GM12878 (cell line): ENCODE data around the gene SERPINE2. TPM values are rescaled to one million over a fixed set of nuclear protein-coding genes. Genes with fewer than 3 reads are reported as not detected.
A peak's percentile ranks its signal among the peaks of the same experiment; 100 is the strongest.

Experiments used
- ATF3 ChIP-seq: IDR thresholded peaks from 2 replicates; pipeline ENCODE4 v1.6.1; 2011; ENCODE audit warnings: low read depth, mild to moderate bottlenecking, low read length, moderate library complexity, borderline replicate concordance; ENCODE audit errors: extremely low read depth
- CUX1 ChIP-seq: IDR thresholded peaks from 2 replicates; pipeline ENCODE4 v1.6.1; 2012; ENCODE audit warnings: improper control_type of control experiment, low read depth, low read length; ENCODE audit not compliant: insufficient replicate concordance
- DPF2 ChIP-seq: fragments of 450-650 bp; IDR thresholded peaks from 2 replicates; pipeline ENCODE4 v1.6.1; 2017; ENCODE audit warnings: mild to moderate bottlenecking
- EED ChIP-seq: sonication (generic); IDR thresholded peaks from 2 replicates; pipeline ENCODE4 v1.6.1; 2016; ENCODE audit warnings: antibody characterized with exemption, low read depth
- FOXM1 ChIP-seq: IDR thresholded peaks from 2 replicates; pipeline ENCODE4 v1.6.1; 2012; ENCODE audit warnings: low read depth, mild to moderate bottlenecking, inconsistent platforms, low read length, moderate library complexity
- GABPA ChIP-seq: IDR thresholded peaks from 2 replicates; pipeline ENCODE4 v1.6.1; 2014; ENCODE audit warnings: antibody characterized with exemption, low read depth, mild to moderate bottlenecking, inconsistent platforms
- HCFC1 ChIP-seq: fragments of 150-350 bp; IDR thresholded peaks from 2 replicates; pipeline ENCODE4 v1.6.1; 2014; ENCODE audit warnings: low read length
- HDAC6 ChIP-seq: fragments of 200-600 bp; sonication (generic); IDR thresholded peaks from one replicate; pipeline ENCODE4 v1.8.0; 2017; ENCODE audit warnings: antibody characterized with exemption; ENCODE audit not compliant: unreplicated experiment
- IRF4 ChIP-seq: IDR thresholded peaks from 2 replicates; pipeline ENCODE4 v1.6.1; 2011; ENCODE audit warnings: low read depth, low read length
- KDM1A ChIP-seq: fragments of 200-600 bp; sonication (generic); IDR thresholded peaks from 2 replicates; pipeline ENCODE4 v1.6.1; 2016; ENCODE audit warnings: borderline replicate concordance
- MEF2A ChIP-seq: IDR thresholded peaks from 2 replicates; pipeline ENCODE4 v1.6.1; 2011; ENCODE audit warnings: low read depth, mild to moderate bottlenecking, low read length, moderate library complexity; ENCODE audit not compliant: insufficient read depth
- NBN ChIP-seq: fragments of 450-650 bp; IDR thresholded peaks from 2 replicates; pipeline ENCODE4 v1.6.1; 2016
- PBX3 ChIP-seq: IDR thresholded peaks from 2 replicates; pipeline ENCODE4 v1.6.1; 2011; ENCODE audit warnings: mild to moderate bottlenecking, low read depth, low read length, moderate library complexity; ENCODE audit not compliant: insufficient replicate concordance
- PKNOX1 ChIP-seq: fragments of 450-650 bp; IDR thresholded peaks from 2 replicates; pipeline ENCODE4 v1.6.1; 2016; ENCODE audit warnings: mild to moderate bottlenecking
- POU2F2 ChIP-seq: IDR thresholded peaks from 3 replicates; pipeline ENCODE4 v1.6.1; 2011; ENCODE audit warnings: low read depth, mild to moderate bottlenecking, low read length, borderline replicate concordance
- RBBP5 ChIP-seq: fragments of 200-600 bp; sonication (generic); conservative IDR thresholded peaks from 2 replicates; pipeline ENCODE4 v1.6.1; 2016
- RFX5 ChIP-seq: IDR thresholded peaks from 2 replicates; pipeline ENCODE4 v1.6.1; 2011; ENCODE audit warnings: low read depth, low read length, improper control_type of control experiment
- TCF3 ChIP-seq: IDR thresholded peaks from 2 replicates; pipeline ENCODE4 v1.6.1; 2012; ENCODE audit warnings: low read depth, mild to moderate bottlenecking, low read length, borderline replicate concordance; ENCODE audit not compliant: insufficient read depth
- WRNIP1 ChIP-seq: IDR thresholded peaks from 2 replicates; pipeline ENCODE4 v1.6.1; 2011; ENCODE audit warnings: low read depth, low read length, improper control_type of control experiment, borderline replicate concordance
- ZNF384 ChIP-seq: IDR thresholded peaks from 2 replicates; pipeline ENCODE4 v1.6.1; 2012; ENCODE audit warnings: low read depth, mild to moderate bottlenecking, low read length, improper control_type of control experiment, borderline replicate concordance
- polyA plus RNA-seq, 11 experiments: library from polyadenylated mRNA; depleted of rRNA in 4 of 11; unstranded in 6 of 11; stranded (reverse) in 5 of 11; fragments of >200 nt; fragmentation: Nextera tagmentation in 4 of 11; fragmentation: Illumina TruSeq in 1 of 11; extraction: Ambion mirVana in 4 of 11; extraction: Trizol in 1 of 11; gene quantifications; 1 replicate in 1 of 11; 2 replicates in 10 of 11; pipeline versions ENCODE4 v1.2.1 to v1.2.3, GENCODE V29; 2011 to 2016; ENCODE audit warnings: inconsistent platforms in 2 of 11, missing spikeins in 2 of 11, low read depth in 1 of 11
- total RNA-seq, 4 experiments: library from RNA; depleted of rRNA in 3 of 4; stranded (reverse); fragments of >200 nt in 3 of 4; fragmentation: Illumina TruSeq in 1 of 4; extraction: Trizol in 1 of 4; gene quantifications; 2 replicates each; pipeline versions ENCODE4 v1.2.1 to v1.2.3, GENCODE V29; 2013 to 2021

SERPINE2 gene
- total and polyA plus RNA-seq, 10 of the 15 experiments (the other 5 are each of a cell fraction or from before 2014, with no cell fraction given) = 0.18 to 1.7 (median 0.39) TPM

- TF ChIP-seq CUX1 = no peak
- no peak for TF ChIP-seq RFX5
- peak; percentile 42; the same call in 1 of the 2 replicates for TF ChIP-seq NBN
- peak; percentile 67; the same call in 1 of the 3 replicates for TF ChIP-seq POU2F2
- no peak for TF ChIP-seq RBBP5
- no peak for TF ChIP-seq WRNIP1
- no peak for TF ChIP-seq HDAC6
- TF ChIP-seq FOXM1 = no peak
- peak; percentile 71 for TF ChIP-seq PBX3
- TF ChIP-seq MEF2A = no peak
- no peak for TF ChIP-seq HCFC1
- no peak for TF ChIP-seq EED
- TF ChIP-seq DPF2 = peak; percentile 85
- TF ChIP-seq KDM1A = no peak
- no peak for TF ChIP-seq ZNF384
- no peak for TF ChIP-seq IRF4
- peak; percentile 37; the same call in 1 of the 2 replicates for TF ChIP-seq TCF3
- TF ChIP-seq ATF3 = no peak
- TF ChIP-seq GABPA = no peak
- peak; percentile 79 for TF ChIP-seq PKNOX1
Observed at GRCh38 chr2:223944703-223945531, 94.2 kb downstream of the SERPINE2 start, which contains the start of gene WDFY1 (continued).
